Tibial nerve (tissue), 4 donors: Measurements from ENCODE around the gene UBALD2.

Source experiments
- CTCF ChIP-seq, 5 experiments: fragments of 200-600 bp in 3 of 5; fragments of 450-650 bp in 2 of 5; sonication (generic) in 3 of 5; IDR thresholded peaks; one replicate each; pipeline ENCODE4 v1.5.1; 2016 to 2019; ENCODE audit warnings: antibody characterized with exemption in 5 of 5, mild to moderate bottlenecking in 3 of 5, moderate library complexity in 2 of 5
- EP300 ChIP-seq, 2 donors: sonication (generic); formaldehyde crosslinking; IDR thresholded peaks; one replicate each; pipeline ENCODE4 v1.6.1; 2017; ENCODE audit warnings: antibody characterized with exemption in 2 of 2, mild to moderate bottlenecking in 1 of 2
- POLR2A ChIP-seq, 2 donors: fragments of 450-650 bp; IDR thresholded peaks; one replicate each; pipeline ENCODE4 v1.6.1; 2017; ENCODE audit warnings: antibody characterized with exemption in 2 of 2, mild to moderate bottlenecking in 2 of 2, moderate library complexity in 2 of 2

- TF ChIP-seq CTCF (IDR thresholded peaks at IDR 0.05) (no peak), POLR2A (IDR thresholded peaks at IDR 0.05) (no peak), EP300 (IDR thresholded peaks at IDR 0.05) (no peak)
Observed at GRCh38 chr17:76277300-76278267, 12.4 kb downstream of the UBALD2 start.
